Endodermal cell (in vitro differentiated cells): ENCODE data around the gene SLC22A8. TPM values are rescaled to one million over a fixed set of nuclear protein-coding genes. Genes with fewer than 3 reads are reported as not detected.

Source experiments
- DNase-seq: peaks from one replicate; pipeline ENCODE4 v3.0.0-alpha.2; 2017
- H3K27ac ChIP-seq: 2 replicates; pipeline ENCODE4 v1.5.1; 2013; ENCODE audit warnings: mild to moderate bottlenecking, low read depth, low read length, moderate library complexity
- H3K27me3 ChIP-seq: 2 replicates; pipeline ENCODE4 v1.6.1; 2013; ENCODE audit warnings: mild to moderate bottlenecking, low read length, moderate library complexity; ENCODE audit not compliant: insufficient read depth, control insufficient read depth, poor library complexity, severe bottlenecking
- H3K36me3 ChIP-seq: 2 replicates; pipeline ENCODE4 v1.7.0; 2013; ENCODE audit warnings: mild to moderate bottlenecking, low read length, moderate library complexity; ENCODE audit not compliant: control insufficient read depth, insufficient read depth
- H3K4me1 ChIP-seq: one replicate; pipeline ENCODE4 v1.7.0; 2013; ENCODE audit warnings: low read length; ENCODE audit not compliant: control insufficient read depth, insufficient read depth
- H3K4me3 ChIP-seq: 2 replicates; pipeline ENCODE4 v1.5.1; 2013; ENCODE audit warnings: mild to moderate bottlenecking, low read length, moderate library complexity
- H3K9ac ChIP-seq: 2 replicates; pipeline ENCODE4 v1.6.1; 2013; ENCODE audit warnings: mild to moderate bottlenecking, low read length, moderate library complexity; ENCODE audit not compliant: poor library complexity, severe bottlenecking; ENCODE audit errors: extremely low read depth
- H3K9me3 ChIP-seq: 2 replicates; pipeline ENCODE4 v1.6.1; 2013; ENCODE audit warnings: mild to moderate bottlenecking, low read length, moderate library complexity; ENCODE audit not compliant: control insufficient read depth
- H3K27ac Mint-ChIP-seq: 2 replicates; pipeline ENCODE4 v1.8.0; 2020; ENCODE audit warnings: mixed read lengths
- H3K27me3 Mint-ChIP-seq: 2 replicates; pipeline ENCODE4 v1.8.0; 2021; ENCODE audit warnings: mild to moderate bottlenecking, mixed read lengths; ENCODE audit not compliant: insufficient read depth
- H3K36me3 Mint-ChIP-seq: 2 replicates; pipeline ENCODE4 v1.8.0; 2020; ENCODE audit warnings: low read depth, mixed read lengths
- H3K4me1 Mint-ChIP-seq: 2 replicates; pipeline ENCODE4 v1.8.0; 2020; ENCODE audit warnings: mixed read lengths
- H3K4me3 Mint-ChIP-seq: 2 replicates; pipeline ENCODE4 v1.8.0; 2020; ENCODE audit warnings: mild to moderate bottlenecking, moderate library complexity, mixed read lengths
- H3K9me3 Mint-ChIP-seq: 2 replicates; pipeline ENCODE4 v1.8.0; 2020; ENCODE audit warnings: mild to moderate bottlenecking, mixed read lengths
- WGBS, 2 experiments: methylation state at CpG; one replicate each; pipeline versions ENCODE4 v1.1.5 to v1.1.7; 2013; ENCODE audit warnings: missing lambda C conversion rate in 2 of 2, mixed read lengths in 1 of 2; ENCODE audit not compliant: insufficient coverage in 1 of 2, insufficient read length in 1 of 2; 5-methylcytosine and 5-hydroxymethylcytosine counted together
- total RNA-seq, 2 donors: library from RNA; stranded (reverse); fragmentation: NEBNext Ultra II Directional in 1 of 2; extraction: Animal tissue kit (Norgen Biotek cat#: 25700) in 1 of 2; gene quantifications; 2 replicates in 1 of 2; 3 replicates in 1 of 2; pipeline ENCODE4 v1.2.1, GENCODE V29; 2021
- TF ChIP-seq, protein P1 (sequence below): fragments of 200-600 bp; sonication (generic); conservative IDR thresholded peaks from 2 replicates; pipeline ENCODE4 v1.5.0; 2021; ENCODE audit warnings: antibody characterized with exemption, mild to moderate bottlenecking

Gene SLC22A8
- total RNA-seq, 2 donors from 2014 or later = 0.22 TPM; not detected in 1

DNA sequence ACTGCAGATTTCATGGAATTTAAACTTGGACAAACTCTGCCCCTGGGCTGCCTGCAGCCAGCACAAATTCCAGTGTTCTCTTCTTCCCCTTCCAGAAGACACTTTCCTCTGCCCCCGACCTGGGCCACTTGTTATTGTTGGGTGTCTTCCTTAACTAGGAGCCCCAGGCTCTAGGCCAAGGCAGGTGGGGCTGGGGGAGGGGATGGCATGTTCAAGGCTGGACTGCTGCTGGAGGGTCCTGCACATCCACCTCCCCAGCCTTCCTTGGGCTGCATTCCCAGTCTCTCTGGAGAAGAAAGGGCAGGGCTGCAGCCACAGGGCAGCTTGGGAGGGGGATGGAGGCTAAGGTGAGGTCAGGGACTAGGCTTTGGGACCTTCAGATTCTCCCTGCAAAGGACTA lies 19.4 kb downstream of the SLC22A8 start:
- Mint-ChIP-seq H3K4me1 (no peaks in the 10 kb centered on the region), H3K27ac (no peak overlapping the region), H3K4me3 (no peak overlapping the region), H3K36me3 (no peaks in the 10 kb centered on the region), H3K27me3 (peaks cover 4% of the 10 kb centered on the region), H3K9me3 (peaks cover 1% of the 10 kb centered on the region)
- H3K4me3 ChIP-seq = no peak overlapping the region
- no peak overlapping the region for H3K27ac ChIP-seq
- TF ChIP-seq, protein P1, sequence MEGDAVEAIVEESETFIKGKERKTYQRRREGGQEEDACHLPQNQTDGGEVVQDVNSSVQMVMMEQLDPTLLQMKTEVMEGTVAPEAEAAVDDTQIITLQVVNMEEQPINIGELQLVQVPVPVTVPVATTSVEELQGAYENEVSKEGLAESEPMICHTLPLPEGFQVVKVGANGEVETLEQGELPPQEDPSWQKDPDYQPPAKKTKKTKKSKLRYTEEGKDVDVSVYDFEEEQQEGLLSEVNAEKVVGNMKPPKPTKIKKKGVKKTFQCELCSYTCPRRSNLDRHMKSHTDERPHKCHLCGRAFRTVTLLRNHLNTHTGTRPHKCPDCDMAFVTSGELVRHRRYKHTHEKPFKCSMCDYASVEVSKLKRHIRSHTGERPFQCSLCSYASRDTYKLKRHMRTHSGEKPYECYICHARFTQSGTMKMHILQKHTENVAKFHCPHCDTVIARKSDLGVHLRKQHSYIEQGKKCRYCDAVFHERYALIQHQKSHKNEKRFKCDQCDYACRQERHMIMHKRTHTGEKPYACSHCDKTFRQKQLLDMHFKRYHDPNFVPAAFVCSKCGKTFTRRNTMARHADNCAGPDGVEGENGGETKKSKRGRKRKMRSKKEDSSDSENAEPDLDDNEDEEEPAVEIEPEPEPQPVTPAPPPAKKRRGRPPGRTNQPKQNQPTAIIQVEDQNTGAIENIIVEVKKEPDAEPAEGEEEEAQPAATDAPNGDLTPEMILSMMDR = no peak
- no peak for DNase-seq
- 89% methylated on average over 1 of the region's 1 CpG; no CpG with 5 or more reads in 1 of the 2 experiments for WGBS, 2 experiments
- no peaks in the 10 kb centered on the region for H3K27me3 ChIP-seq
- H3K4me1 ChIP-seq = no peaks in the 10 kb centered on the region
- H3K9ac ChIP-seq = no peak overlapping the region
- H3K36me3 ChIP-seq = no peaks in the 10 kb centered on the region
- H3K9me3 ChIP-seq = no peaks in the 10 kb centered on the region

DNA sequence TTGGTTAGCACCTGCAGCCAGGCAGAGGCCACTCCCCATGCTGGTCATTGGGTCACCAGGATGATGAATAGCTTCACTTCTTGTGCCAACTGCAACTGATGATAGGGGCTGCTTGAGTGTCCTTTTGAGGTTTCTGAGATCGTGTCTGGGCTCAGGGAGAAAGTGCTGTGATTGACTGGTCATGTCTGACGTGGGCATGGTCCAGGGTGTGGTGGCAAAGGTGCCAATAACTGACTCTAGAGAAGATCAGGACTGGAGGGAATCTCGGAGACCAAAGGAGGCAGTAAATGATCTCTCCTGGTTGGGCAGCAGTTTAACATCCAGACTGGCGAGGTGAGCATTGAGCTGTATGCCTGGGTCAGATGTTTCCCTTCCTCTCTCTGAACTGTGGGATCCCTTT lies 20.9 kb downstream of the SLC22A8 start:
- no peak overlapping the region for H3K4me3 ChIP-seq
- H3K9ac ChIP-seq = no peak overlapping the region
- no peaks in the 10 kb centered on the region for H3K9me3 ChIP-seq
- Mint-ChIP-seq H3K4me3 (no peak overlapping the region), H3K4me1 (no peaks in the 10 kb centered on the region), H3K9me3 (peaks cover 1% of the 10 kb centered on the region), H3K27me3 (peaks cover 4% of the 10 kb centered on the region), H3K36me3 (no peaks in the 10 kb centered on the region), H3K27ac (no peak overlapping the region)
- H3K36me3 ChIP-seq = no peaks in the 10 kb centered on the region
- H3K4me1 ChIP-seq = no peaks in the 10 kb centered on the region
- TF ChIP-seq, protein P1 = no peak
- H3K27me3 ChIP-seq = no peaks in the 10 kb centered on the region
- WGBS, 2 experiments = 83 to 89% methylated on average over 4 of the region's 4 CpGs
- no peak overlapping the region for H3K27ac ChIP-seq
- no peak for DNase-seq

DNA sequence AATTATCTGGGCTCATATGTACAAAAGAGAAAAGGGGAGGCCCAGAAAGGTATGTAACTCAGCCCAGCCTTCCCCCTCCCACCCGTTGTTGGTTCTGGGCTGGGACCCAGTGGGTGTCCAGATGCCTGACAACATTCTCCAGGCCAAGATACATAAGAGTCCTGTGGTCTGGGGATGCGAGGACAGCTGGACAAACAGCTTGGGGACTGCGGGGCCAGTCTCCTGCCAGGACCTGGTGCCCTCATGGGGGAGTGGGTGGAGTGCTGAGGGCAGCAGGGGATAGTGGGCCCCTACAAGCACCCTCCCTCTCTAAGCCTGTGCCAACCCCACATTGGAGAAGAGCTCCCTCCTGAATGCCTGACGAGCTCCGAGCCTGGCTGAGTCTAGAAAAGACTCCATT lies 27.4 kb downstream of the SLC22A8 start:
- peaks cover 8% of the 10 kb centered on the region for H3K27me3 Mint-ChIP-seq
- no peak overlapping the region for H3K4me3 Mint-ChIP-seq
- no peaks in the 10 kb centered on the region for H3K36me3 Mint-ChIP-seq
- H3K9me3 Mint-ChIP-seq = peaks cover 1% of the 10 kb centered on the region
- peak; percentile 35 for DNase-seq
- H3K27me3 ChIP-seq = no peaks in the 10 kb centered on the region
- H3K27ac Mint-ChIP-seq = no peak overlapping the region
- H3K36me3 ChIP-seq = no peaks in the 10 kb centered on the region
- H3K4me1 Mint-ChIP-seq = no peaks in the 10 kb centered on the region
- TF ChIP-seq, protein P1 = no peak
- no peak overlapping the region for H3K9ac ChIP-seq
- 82 to 93% methylated on average over 2 to 5 of the region's 5 CpGs for WGBS, 2 experiments
- no peaks in the 10 kb centered on the region for H3K4me1 ChIP-seq
- no peaks in the 10 kb centered on the region for H3K9me3 ChIP-seq
- H3K27ac ChIP-seq = no peak overlapping the region
- H3K4me3 ChIP-seq = no peak overlapping the region
